Endothelial cell of umbilical vein (primary cell): ENCODE data around the gene SNX24. TPM values are rescaled to one million over a fixed set of nuclear protein-coding genes. Genes with fewer than 3 reads are reported as not detected.

ENCODE experiments used
- BruUV-seq: library from RNA; stranded (reverse); fragments of 400-500 nt; replicated peaks from 2 replicates; lab custom pipeline; 2021; lab: Mats Ljungman, UMichigan
- CTCF ChIA-PET: fragments of 300-600, 350-600 bp; sonication (Branson Sonifier 250); formaldehyde crosslinking; loops from one replicate; lab custom pipeline; 2021; ENCODE audit warnings: antibody characterized with exemption, inconsistent platforms; lab: Charles Lee
- POLR2A ChIA-PET: fragments of 300-600, 350-600 bp; sonication (Branson Sonifier 250); formaldehyde crosslinking; loops from one replicate; lab custom pipeline; 2021; ENCODE audit warnings: antibody characterized with exemption, inconsistent platforms; lab: Charles Lee
- DNase-seq: peaks from one replicate; pipeline ENCODE4 v3.0.0-alpha.2; 2011; ENCODE audit warnings: low read depth, low spot score
- FAIRE-seq: peaks from 2 replicates; lab custom pipeline; 2011; peaks lifted over from hg19 to GRCh38; lab: Jason Lieb, UNC
- H2AFZ ChIP-seq: 2 replicates; pipeline ENCODE4 v1.6.0; 2012; ENCODE audit warnings: low read depth, low read length, control low read depth, inconsistent platforms
- H3K27ac ChIP-seq: 2 replicates; pipeline ENCODE4 v1.5.1; 2011; ENCODE audit warnings: low read depth, mild to moderate bottlenecking, control low read depth, low read length, moderate library complexity; ENCODE audit not compliant: insufficient read depth
- H3K27me3 ChIP-seq, 2 experiments: 2 replicates each; pipeline versions ENCODE4 v1.6.0 to v1.6.1; 2011; ENCODE audit warnings: low read length in 2 of 2, mixed read lengths in 1 of 2; ENCODE audit not compliant: control insufficient read depth in 2 of 2, insufficient read depth in 2 of 2
- H3K36me3 ChIP-seq, 2 experiments: 2 replicates in 1 of 2; 3 replicates in 1 of 2; pipeline ENCODE4 v1.5.1; 2011; ENCODE audit warnings: low read length in 2 of 2, mild to moderate bottlenecking in 1 of 2, moderate library complexity in 1 of 2; ENCODE audit not compliant: control insufficient read depth in 2 of 2, insufficient read depth in 2 of 2; ENCODE audit errors: extremely low read depth in 1 of 2
- H3K4me1 ChIP-seq: 3 replicates; pipeline ENCODE4 v1.5.1; 2011; ENCODE audit warnings: mild to moderate bottlenecking, low read length; ENCODE audit not compliant: control insufficient read depth, insufficient read depth; ENCODE audit errors: extremely low read depth
- H3K4me2 ChIP-seq: 2 replicates; pipeline ENCODE4 v1.6.1; 2011; ENCODE audit warnings: low read length, control low read depth, mixed read lengths; ENCODE audit not compliant: insufficient read depth
- H3K4me3 ChIP-seq, 3 experiments: fragments of 200-600 bp in 1 of 3; sonication (generic), shearing (Covaris generic) in 1 of 3; replicated peaks in 1 of 3; 2 replicates each; pipeline ENCODE4 v1.5.1; 2011 to 2016; ENCODE audit warnings: control low read depth in 3 of 3, low read length in 3 of 3, mild to moderate bottlenecking in 2 of 3, inconsistent platforms in 1 of 3, low read depth in 1 of 3, moderate library complexity in 1 of 3; ENCODE audit not compliant: insufficient read depth in 1 of 3
- H3K79me2 ChIP-seq: 2 replicates; pipeline ENCODE4 v1.6.0; 2012; ENCODE audit warnings: low read length, inconsistent platforms; ENCODE audit not compliant: control insufficient read depth, insufficient read depth
- H3K9ac ChIP-seq: replicated peaks from 2 replicates; pipeline ENCODE3; 2011; ENCODE audit warnings: low read length, control low read depth; ENCODE audit not compliant: insufficient read depth; ENCODE audit errors: extremely low read depth
- H3K9me1 ChIP-seq: replicated peaks from 3 replicates; pipeline ENCODE4 v1.6.0; 2011; ENCODE audit warnings: mild to moderate bottlenecking, low read length; ENCODE audit not compliant: control insufficient read depth, insufficient read depth; ENCODE audit errors: extremely low read depth
- H3K9me3 ChIP-seq: replicated peaks from 2 replicates; pipeline ENCODE4 v1.5.1; 2012; ENCODE audit warnings: low read length, inconsistent platforms; ENCODE audit not compliant: control insufficient read depth, insufficient read depth
- H4K20me1 ChIP-seq: replicated peaks from 2 replicates; pipeline ENCODE3; 2011; ENCODE audit warnings: mild to moderate bottlenecking, low read length; ENCODE audit not compliant: control insufficient read depth, insufficient read depth; ENCODE audit errors: extremely low read depth
- EZH2 ChIP-seq: IDR thresholded peaks from 2 replicates; pipeline ENCODE4 v1.6.1; 2012; ENCODE audit warnings: borderline replicate concordance, low read depth, mild to moderate bottlenecking, moderate library complexity, low read length, inconsistent platforms; ENCODE audit not compliant: severe bottlenecking
- FOS ChIP-seq: IDR thresholded peaks from 2 replicates; pipeline ENCODE4 v1.6.1; 2011; ENCODE audit warnings: mild to moderate bottlenecking, low read length, moderate library complexity, borderline replicate concordance; ENCODE audit not compliant: insufficient read depth
- GATA2 ChIP-seq: IDR thresholded peaks from 2 replicates; pipeline ENCODE4 v1.7.0; 2011; ENCODE audit warnings: low read depth, mild to moderate bottlenecking, moderate library complexity, mixed read lengths, low read length; ENCODE audit not compliant: insufficient read length, insufficient read depth
- JUN ChIP-seq: IDR thresholded peaks from 2 replicates; pipeline ENCODE4 v1.6.1; 2011; ENCODE audit warnings: borderline replicate concordance, low read depth; ENCODE audit not compliant: insufficient read length, insufficient read depth
- MYC ChIP-seq: IDR thresholded peaks from one replicate; pipeline ENCODE4 v1.6.1; 2011; ENCODE audit warnings: mild to moderate bottlenecking, low read depth, low read length
- POLR2A ChIP-seq: IDR thresholded peaks from 2 replicates; pipeline ENCODE4 v1.6.1; 2012; ENCODE audit warnings: low read depth, mild to moderate bottlenecking, control low read depth, low read length
- POLR2AphosphoS5 ChIP-seq: IDR thresholded peaks from 2 replicates; pipeline ENCODE4 v1.6.1; 2012; ENCODE audit warnings: low read depth, mild to moderate bottlenecking, control low read depth, low read length, moderate library complexity; ENCODE audit not compliant: insufficient read depth
- dilution Hi-C: fragments of 300-500 bp; cut with MboI; formaldehyde crosslinking; loops from one replicate; pipeline ENCODE4 v1.15.0; 2019; ENCODE audit warnings: low sequenced_read_pairs; ENCODE audit not compliant: extremely low pct_ligation_motif_present
- intact Hi-C: fragments of 100-400 bp; cut with micrococcal nuclease; formaldehyde crosslinking; loops from one replicate; pipeline ENCODE4 v1.10.0; 2022
- polyA plus RNA-seq, 4 experiments: library from polyadenylated mRNA; depleted of rRNA in 3 of 4; stranded (reverse) in 3 of 4; unstranded in 1 of 4; fragments of >200 nt; gene quantifications; 2 replicates each; pipeline versions ENCODE4 v1.2.1 to v1.2.3, GENCODE V29; 2011 to 2012; ENCODE audit warnings: missing spikeins in 1 of 4
- total RNA-seq: library from RNA; stranded (reverse); gene quantifications from 2 replicates; pipeline ENCODE4 v1.2.3, GENCODE V29; 2021
- TF ChIP-seq, protein P1 (sequence below), 2 donors: IDR thresholded peaks; 1 replicate in 1 of 2; 2 replicates in 1 of 2; pipeline ENCODE4 v1.5.1; 2011; ENCODE audit warnings: low read length in 2 of 2, mild to moderate bottlenecking in 2 of 2, moderate library complexity in 2 of 2, control low read depth in 1 of 2, inconsistent platforms in 1 of 2, low read depth in 1 of 2; ENCODE audit not compliant: insufficient read depth in 1 of 2; ENCODE audit errors: extremely low read depth in 1 of 2
- TF ChIP-seq, protein P2 (sequence below): IDR thresholded peaks from 2 replicates; pipeline ENCODE4 v1.6.1; 2011; ENCODE audit not compliant: insufficient read depth, insufficient read length

The SNX24 gene
- total and polyA plus RNA-seq, 2 donors (not counting 3 experiments of a cell fraction or from before 2014, with no cell fraction given) = 2.9 to 14.9 TPM

DNA sequence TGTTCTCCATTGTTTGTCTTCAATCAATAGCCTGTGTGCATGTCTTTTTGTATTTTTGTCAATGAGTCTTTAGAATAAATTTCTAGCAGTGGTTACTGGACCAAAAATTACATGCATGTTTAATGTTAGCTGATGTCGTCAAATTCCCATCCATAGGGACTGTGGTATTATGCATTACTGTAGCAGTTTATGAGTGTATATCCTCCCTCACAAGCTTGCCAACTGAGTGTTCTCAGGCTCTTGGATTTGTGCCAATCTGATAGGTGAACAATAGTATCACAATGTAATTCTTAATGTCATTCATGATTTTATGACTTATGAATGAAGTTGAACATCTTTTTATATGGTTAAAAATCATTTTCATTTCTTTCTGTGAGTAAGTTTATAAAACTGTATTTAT, 13.0 kb downstream of the SNX24 start:
- Histone ChIP-seq H3K9me3 (no peaks in the 10 kb centered on the region), H4K20me1 (no peaks in the 10 kb centered on the region), H3K79me2 (no peaks in the 10 kb centered on the region), H3K9me1 (no peaks in the 10 kb centered on the region), H2AFZ (no peak overlapping the region), H3K36me3 (no peaks in the 10 kb centered on the region), H3K4me3 (no peak overlapping the region), H3K4me1 (peaks cover 6% of the 10 kb centered on the region), H3K4me2 (no peak overlapping the region), H3K9ac (no peak overlapping the region), H3K27me3 (no peaks in the 10 kb centered on the region), H3K27ac (no peak overlapping the region)
- DNase-seq (peak; percentile 92), FAIRE-seq (peak; percentile 74)
- TF ChIP-seq JUN (peak; percentile 47), GATA2 (peak; percentile 90), POLR2A (no peak)
- intact Hi-C loops (no loop called here), dilution Hi-C loops (no loop called here)
- BruUV-seq = no TSS peak
- CTCF ChIA-PET = interaction anchor here (0.9 to 1.8 kb wide), 5 partner anchors 9 to 38 kb away, joined by 3 to 5 read pairs (median 3); no protein-coding TSS in a partner anchor
- POLR2A ChIA-PET = no interaction called here

DNA sequence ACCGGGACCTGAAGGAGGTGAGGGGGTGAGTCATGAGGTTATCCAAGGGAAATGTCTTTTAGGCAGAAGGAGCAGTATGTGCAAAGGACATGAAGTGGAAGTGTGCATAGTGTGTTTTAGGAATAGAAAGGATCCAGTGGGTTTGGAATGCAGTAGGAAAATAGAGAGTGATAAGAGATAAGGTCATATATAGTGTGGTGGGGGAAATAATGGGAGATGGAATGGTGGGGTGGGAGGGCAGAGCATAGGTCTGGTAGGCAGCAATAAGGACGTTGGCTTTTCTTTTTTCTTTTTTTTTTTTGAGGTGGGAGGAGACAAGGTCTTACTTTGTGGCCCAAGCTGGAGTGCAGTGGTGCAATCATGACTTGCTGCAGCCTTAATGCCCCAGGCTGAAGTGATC, 17.8 kb downstream of the SNX24 start:
- Histone ChIP-seq H3K4me3 (no peak overlapping the region), H3K9ac (no peak overlapping the region), H3K4me1 (peaks cover 5% of the 10 kb centered on the region), H3K9me1 (no peaks in the 10 kb centered on the region), H3K27ac (no peak overlapping the region), H2AFZ (no peak overlapping the region), H4K20me1 (no peaks in the 10 kb centered on the region), H3K27me3 (no peaks in the 10 kb centered on the region), H3K4me2 (no peak overlapping the region), H3K9me3 (no peaks in the 10 kb centered on the region), H3K36me3 (no peaks in the 10 kb centered on the region), H3K79me2 (no peaks in the 10 kb centered on the region)
- ChIA-PET POLR2A (no interaction called here), CTCF (no interaction called here)
- FAIRE-seq (no peak), DNase-seq (no peak)
- dilution Hi-C loops = no loop called here
- TF ChIP-seq EZH2 = no peak
- TF ChIP-seq POLR2A = no peak
- TF ChIP-seq FOS = no peak
- no peak for TF ChIP-seq POLR2AphosphoS5
- TF ChIP-seq, protein P1, sequence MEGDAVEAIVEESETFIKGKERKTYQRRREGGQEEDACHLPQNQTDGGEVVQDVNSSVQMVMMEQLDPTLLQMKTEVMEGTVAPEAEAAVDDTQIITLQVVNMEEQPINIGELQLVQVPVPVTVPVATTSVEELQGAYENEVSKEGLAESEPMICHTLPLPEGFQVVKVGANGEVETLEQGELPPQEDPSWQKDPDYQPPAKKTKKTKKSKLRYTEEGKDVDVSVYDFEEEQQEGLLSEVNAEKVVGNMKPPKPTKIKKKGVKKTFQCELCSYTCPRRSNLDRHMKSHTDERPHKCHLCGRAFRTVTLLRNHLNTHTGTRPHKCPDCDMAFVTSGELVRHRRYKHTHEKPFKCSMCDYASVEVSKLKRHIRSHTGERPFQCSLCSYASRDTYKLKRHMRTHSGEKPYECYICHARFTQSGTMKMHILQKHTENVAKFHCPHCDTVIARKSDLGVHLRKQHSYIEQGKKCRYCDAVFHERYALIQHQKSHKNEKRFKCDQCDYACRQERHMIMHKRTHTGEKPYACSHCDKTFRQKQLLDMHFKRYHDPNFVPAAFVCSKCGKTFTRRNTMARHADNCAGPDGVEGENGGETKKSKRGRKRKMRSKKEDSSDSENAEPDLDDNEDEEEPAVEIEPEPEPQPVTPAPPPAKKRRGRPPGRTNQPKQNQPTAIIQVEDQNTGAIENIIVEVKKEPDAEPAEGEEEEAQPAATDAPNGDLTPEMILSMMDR (IDR thresholded peaks at IDR 0.05; ENCODE audit: extremely low read depth in 1 of 2, insufficient read depth in 1 of 2, low read depth in 1 of 2, low read length in 2 of 2) = no peak
- TF ChIP-seq, protein P2, sequence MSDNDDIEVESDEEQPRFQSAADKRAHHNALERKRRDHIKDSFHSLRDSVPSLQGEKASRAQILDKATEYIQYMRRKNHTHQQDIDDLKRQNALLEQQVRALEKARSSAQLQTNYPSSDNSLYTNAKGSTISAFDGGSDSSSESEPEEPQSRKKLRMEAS = no peak
- TF ChIP-seq GATA2 = no peak
- no peak for TF ChIP-seq JUN
- no peak for TF ChIP-seq MYC
- no TSS peak for BruUV-seq
- intact Hi-C loops = no loop called here
